Inferior parietal cortex (tissue), 1 donor: ENCODE measurements around the gene RIBC1.
"Not testable (repeated sequence)": the region's sequence is repeated elsewhere in the genome, so short reads cannot be mapped to it uniquely, and the experiment has no call there.

Experiments used
- DNase-seq: peaks from one replicate; pipeline ENCODE4 v3.0.0-alpha.2; 2016; ENCODE audit errors: extremely low spot score

Gene RIBC1

DNA sequence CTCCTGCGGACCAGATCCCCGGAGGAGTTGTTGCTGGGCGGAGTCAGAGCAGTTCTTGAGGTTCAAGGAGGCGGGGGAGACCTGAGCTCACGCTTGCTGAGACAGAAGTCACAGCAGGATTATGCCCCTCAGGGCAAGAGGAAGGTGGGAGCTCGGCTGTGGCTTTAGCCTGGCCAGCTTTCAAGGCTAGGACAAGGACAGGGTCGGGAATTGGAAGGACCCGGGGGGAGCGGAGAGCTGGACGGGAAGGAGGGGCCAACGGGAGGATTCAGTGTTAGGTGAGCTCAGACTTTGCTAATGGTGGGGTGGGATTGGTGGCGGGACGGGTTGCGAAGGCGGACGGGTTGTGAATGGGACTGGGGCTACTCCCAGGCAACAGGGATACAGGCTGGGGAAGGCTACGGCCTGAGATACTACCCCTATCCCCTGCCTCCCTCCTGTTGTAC is at the start of gene RIBC1:
Gene RIBC1 (plus strand): TSS at position 13 of the 446 bp plus-strand sequence. CDS start 3,404 bp downstream, outside the sequence.
- DNase-seq, result no peak

- DNase-seq, result no peak
Measured at GRCh38 chrX:53373307-53373706, 49.4 kb upstream of the RIBC1 start.

DNA sequence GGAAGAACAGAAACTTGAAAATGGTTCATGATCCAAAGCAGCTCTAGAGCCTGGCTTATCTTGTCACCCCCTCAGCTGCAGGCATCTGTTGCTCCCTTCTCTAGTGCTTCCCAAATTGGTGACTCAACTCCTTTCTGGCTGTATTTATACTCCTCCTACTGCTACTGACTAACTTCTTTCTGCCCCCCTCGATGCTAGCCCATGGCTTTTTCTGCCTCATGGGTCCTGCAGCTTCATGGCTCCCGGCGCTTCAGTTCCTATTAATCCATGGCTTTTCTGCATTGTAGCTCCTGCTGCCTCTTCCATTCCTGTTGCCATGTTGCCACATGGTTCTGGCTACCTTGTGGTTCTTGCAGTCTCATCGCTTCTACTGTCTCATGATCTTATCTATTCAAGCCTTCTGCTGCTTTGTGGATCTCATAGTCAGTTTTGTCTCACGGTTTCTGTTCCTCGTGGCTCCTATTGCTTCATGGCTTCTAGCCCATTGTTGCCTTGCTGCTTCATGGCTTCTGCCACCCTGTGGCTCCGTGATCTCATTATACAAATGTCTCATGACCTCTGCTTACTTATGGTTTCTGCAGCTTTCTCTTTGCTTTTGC is 48.4 kb upstream of the RIBC1 start:
- peak; percentile 13 for DNase-seq

DNA sequence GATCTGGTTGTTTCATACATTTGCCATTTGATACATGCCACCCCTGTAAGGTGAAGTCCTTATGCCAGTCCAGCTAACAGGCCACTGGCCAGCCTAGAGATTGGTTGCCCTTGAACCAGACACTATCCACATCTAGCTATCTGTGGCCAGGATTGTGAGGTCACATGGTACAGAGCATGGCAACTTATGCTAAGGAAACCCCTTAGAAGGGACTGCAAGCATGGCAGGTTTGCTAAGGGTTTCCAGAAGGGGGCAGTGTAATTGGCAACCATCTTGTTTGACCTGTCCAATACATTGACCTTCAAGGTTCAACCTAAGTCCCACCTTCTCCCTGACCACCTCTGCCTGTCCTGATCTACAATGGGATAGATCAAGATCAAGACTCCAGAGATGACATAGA is 47.8 kb upstream of the RIBC1 start:
- no peak for DNase-seq

- no peak for DNase-seq
Measured at GRCh38 chrX:53376888-53377287, 45.8 kb upstream of the RIBC1 start.

DNA sequence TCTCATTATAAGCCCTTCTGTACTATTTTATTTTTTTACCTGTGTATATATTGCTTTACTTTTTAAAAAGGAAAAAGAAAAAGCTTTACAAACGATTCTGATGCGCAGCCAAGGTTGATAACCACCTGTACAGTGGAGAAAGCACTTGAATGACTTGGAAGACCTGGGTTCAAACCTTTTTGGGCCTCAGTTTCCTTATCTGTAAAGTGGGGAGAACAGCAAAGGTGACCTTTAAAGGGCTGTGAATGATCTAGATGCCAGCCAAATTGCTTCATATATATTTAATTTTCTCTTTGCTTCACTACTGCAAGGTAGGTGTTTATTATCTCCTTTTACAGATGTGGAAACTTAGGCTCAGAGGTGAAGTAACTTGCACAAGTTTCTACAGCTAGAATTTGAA is 45.2 kb upstream of the RIBC1 start:
- no peak for DNase-seq

- DNase-seq, result no peak
Measured at GRCh38 chrX:53379008-53379710, 43.5 kb upstream of the RIBC1 start.

DNA sequence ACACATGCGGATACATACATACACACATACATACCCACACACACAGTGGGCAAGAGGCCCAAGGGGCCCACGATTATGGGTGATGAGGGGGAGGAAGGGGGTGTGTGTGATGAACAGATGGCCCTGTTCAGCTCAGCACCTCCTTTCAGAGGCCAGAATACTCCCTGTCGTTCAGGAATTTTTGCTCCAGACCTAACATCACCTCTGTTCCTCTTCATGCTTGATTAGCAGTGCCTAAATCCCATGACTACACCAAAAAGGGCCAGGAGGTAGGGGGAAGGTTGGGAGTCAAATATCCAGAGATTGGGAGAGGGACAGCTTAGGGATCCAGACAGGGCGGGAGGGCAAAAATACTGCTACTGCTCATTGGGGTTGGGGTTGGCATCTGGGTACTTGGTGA is 42.9 kb upstream of the RIBC1 start:
- no peak for DNase-seq

DNA sequence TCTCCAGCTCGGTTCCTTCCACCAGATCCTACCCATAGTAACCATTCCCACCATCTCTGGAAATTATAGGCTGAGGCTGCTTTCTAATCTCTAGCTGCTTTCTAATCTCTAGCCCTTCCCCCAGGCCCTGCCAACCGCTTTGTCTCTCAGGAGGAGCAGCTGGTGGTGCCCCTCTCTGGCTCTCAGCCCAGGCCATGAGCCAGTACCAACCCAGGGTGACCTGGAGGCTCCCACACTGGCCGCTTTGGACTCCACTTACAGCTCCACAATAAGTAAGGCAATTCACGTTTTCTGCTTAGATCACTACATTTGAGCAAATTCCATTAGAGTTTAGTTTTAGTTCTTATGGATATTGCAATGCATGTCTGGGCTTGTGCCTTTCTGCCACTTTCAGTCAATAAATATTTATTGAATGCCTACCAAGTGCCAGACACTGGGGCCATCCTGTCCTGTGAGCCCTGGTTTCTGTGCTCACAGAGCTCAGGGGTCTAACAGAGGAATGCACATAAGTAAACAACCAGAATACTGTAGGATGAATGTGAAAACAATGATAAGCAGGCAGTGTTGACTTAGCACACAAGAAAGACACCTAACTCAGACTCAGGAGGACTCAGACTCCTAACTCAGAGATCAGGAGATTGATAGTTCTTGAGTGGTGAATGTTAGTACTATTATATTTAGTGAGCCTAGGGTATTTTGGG is 39.1 kb upstream of the RIBC1 start:
- no peak for DNase-seq

DNA sequence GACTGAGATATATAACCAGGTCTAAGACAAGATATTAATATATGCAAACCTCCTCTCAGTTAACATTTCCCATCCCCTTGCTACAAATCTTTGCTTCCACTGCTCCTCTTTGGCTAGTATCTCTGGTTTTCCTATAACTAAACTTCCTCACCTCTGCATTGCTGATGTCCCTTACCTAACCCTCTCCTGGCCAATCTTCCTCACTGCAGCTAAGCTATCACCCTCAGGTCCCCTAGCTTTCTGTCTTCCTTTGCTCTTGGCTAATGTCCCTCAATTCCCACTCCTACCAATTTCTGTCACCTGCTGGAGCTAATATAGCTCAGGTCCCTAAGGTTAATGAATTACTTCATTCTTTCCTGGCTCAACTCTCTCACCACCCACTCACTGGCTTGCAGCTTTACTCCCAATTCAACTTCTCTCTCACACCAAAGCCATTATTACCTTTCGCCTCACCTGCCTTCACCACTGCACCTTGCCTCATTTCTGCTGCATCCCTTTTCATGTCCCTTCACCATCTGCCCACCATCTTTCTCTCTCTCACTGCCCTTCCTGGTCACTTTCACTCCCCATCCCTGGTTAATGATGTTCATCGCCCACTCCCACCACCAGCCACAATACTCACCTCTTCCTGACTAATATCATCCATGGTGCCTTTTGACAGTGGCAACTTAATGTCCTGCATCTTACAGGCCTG is 26.9 kb upstream of the RIBC1 start:
- DNase-seq, result no peak

- no peak for DNase-seq
Measured at GRCh38 chrX:53398216-53398615, 24.5 kb upstream of the RIBC1 start.

DNA sequence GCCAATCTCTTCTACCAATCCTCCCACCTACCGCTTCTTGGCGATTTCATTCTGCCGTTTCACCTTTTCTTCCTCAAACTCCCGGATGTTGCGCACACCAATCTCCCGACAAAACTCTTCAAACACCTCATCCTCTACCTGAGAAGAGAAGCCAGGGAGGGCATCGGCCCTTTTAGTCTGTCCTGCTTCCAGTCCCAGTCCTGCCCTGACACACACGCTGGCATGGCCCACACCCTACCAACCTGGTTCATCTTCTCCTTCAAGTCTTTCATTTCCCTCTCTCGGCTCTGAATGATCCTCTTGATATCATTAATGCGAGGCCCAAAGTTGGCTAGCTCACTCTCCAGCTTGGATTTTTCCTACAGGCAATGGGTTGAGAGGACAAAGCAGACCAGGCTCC is 19.1 kb upstream of the RIBC1 start:
- no peak for DNase-seq

- DNase-seq, result no peak
Measured at GRCh38 chrX:53412446-53412845, 10.2 kb upstream of the RIBC1 start.

- DNase-seq, result not testable (repeated sequence)
Measured at GRCh38 chrX:53420351-53420750, 2.3 kb upstream of the RIBC1 start.

GRCh38 chrX:53421125-53421524 is 1.5 kb upstream of the RIBC1 start:
- no peak for DNase-seq

- DNase-seq, result no peak
Measured at GRCh38 chrX:53421772-53422085, 944 bp upstream of the RIBC1 start.

- peak; percentile 88 for DNase-seq
Measured at GRCh38 chrX:53422086-53422860, 400 bp upstream of the RIBC1 start, which contains the start of gene SMC1A. Gene SMC1A (minus strand): TSS chrX:53422654. CDS start chrX:53422600, 54 bp downstream.

DNA sequence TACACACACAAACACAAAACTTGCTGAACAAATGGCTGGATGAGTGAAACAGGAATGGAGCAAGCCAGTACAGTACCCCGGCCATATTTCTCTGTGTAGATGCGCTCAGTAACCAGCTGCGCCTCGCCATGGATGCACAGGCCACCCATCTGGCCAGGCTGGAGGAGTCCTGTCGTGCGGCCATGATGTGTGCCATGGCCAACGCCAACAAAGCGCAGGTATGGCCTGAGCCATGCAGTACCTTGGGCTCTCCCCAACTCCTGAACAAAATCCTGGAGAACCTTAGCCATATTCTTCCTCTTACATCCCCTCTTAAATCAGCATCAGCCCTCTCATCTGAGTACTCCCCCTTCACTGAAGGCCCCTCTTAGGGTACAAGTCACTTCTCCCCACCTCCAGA is 7.1 kb downstream of the RIBC1 start:
- DNase-seq, result no peak

DNA sequence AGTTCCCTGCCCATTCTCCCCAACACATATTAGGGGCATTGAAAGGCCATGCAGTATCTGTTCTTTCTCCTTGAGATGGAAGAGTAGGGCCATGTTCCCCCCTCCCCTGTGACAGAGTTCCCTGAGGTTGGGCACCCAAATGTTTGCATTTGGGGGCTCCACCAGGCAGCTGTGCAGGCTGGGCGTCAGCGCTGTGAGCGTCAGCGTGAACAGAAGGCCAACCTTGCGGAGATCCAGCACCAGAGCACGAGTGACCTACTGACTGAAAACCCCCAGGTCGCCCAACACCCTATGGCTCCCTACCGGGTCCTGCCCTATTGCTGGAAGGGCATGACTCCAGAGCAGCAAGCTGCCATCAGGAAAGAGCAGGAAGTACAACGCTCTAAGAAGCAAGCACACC is 7.6 kb downstream of the RIBC1 start:
- no peak for DNase-seq

DNA sequence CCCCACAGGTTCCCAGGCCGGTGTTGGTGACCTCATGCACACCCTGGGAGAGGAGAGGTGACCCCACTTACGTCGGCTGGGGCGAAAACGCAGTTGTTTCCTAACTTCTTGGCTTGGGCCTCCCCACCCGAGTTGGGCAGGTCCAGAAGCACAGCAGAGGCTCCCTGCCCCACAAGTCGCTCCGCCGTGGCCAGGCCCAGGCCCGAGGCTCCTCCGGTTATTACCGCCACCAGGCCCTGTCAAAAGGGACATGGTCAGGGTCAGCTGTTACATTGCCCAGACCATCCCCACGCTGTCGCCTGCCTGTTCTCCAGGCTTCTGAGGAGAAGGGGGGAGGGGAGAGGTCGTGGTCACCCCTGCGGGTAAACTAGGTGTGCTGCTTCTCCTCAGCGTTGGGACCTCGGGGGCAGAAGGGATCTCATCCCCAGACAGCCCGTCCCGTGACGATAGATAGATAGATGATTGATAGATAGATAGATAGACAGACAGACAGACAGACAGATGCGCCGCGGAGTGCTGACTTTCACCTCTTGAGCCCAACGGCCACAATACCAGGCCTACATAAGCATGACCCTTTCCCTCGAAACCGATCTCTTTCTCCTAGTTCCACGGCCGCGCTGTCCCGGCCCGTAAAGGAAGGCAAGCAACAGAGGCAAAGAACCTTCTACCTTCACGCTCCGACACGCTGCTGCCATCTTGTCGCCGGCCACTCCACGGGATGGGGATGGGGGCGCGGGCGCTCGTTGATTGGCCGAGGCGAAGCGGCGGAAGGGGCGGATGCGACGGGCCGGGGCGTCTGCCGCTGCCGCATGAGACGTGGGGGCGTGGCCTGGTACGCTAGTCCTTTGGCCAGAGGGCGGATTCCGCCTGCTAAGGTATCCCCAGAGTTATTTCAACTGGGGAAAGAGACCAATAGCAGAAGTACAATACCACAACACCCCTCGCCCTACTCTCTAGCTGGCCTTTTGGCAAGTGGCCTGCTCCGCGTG is 11.3 kb downstream of the RIBC1 start, which contains the start of gene HSD17B10:
Gene HSD17B10 (minus strand): TSS at position 720 of the 989 bp plus-strand sequence. CDS start 25 bp downstream, at position 695.
- DNase-seq, result peak; percentile 79
